Activated T-cell treated with anti-CD3 and anti-CD28 coated beads for 48 hours (primary cell): ENCODE results near the gene TMEM150C.
"Not testable (repeated sequence)": the region's sequence is repeated elsewhere in the genome, so short reads cannot be mapped to it uniquely, and the experiment has no call there.

Experiments used
- DNase-seq: peaks from one replicate; pipeline ENCODE4 v3.0.0-alpha.2; 2020; ENCODE audit warnings: low read depth

The TMEM150C gene

GRCh38 chr4:82515705-82516104 is 46.1 kb downstream of the TMEM150C start:
- no peak for DNase-seq

GRCh38 chr4:82513382-82513781 is 48.4 kb downstream of the TMEM150C start:
- DNase-seq = no peak

GRCh38 chr4:82510216-82510615 is 51.6 kb downstream of the TMEM150C start:
- DNase-seq = no peak

DNA sequence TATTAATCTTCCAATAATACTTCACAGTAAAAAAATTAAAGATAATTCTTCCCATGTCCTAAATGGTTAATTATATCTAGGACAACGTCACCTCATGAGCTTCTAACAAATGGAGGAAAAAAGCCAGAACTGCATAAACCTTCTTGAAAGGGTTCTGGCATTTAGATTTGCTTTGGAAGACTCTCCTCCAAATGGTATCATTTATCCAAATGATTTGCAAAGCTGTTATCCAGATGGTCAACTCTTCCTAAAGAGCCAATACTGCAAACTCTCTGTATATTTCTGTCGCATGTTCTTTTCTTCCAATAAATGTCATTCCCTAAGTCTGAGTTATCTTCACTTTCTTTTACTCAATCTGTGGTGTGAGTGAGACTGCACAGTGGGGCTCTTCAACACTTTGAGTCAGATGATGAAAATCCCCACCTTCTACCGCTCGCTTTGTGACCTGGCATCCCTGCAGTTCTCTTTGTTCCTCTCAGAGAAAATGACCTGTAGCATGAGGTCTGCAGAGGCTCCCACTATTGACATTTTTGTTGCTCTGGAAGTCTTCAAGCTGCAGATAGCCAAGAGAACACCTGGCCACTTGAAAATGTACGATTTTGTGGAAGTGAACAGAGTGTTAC is 52.9 kb downstream of the TMEM150C start:
- no peak for DNase-seq

DNA sequence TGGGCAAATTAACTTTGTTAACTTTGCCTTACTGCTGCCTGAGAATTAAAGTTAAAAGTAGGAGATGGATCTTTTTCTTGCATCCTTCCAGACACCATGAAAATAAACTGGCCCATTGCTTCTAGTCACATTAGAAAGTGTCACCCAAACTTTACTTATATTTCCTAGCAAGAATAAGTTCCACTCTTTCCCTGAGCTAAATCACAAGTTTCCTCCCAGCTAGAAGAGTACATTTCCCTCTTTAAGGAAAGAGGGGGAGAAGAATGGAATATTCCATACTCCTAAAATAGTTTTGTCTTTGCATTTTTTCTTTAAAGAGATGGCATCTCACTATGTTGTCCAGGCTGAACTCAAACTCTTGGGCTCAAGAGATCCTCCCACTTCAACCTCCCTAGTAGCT is 53.8 kb downstream of the TMEM150C start:
- no peak for DNase-seq

GRCh38 chr4:82501154-82501442 is 60.7 kb downstream of the TMEM150C start:
- no peak for DNase-seq

GRCh38 chr4:82500435-82501153 is 61.2 kb downstream of the TMEM150C start:
- no peak for DNase-seq

GRCh38 chr4:82499738-82500434 is 61.9 kb downstream of the TMEM150C start:
- no peak for DNase-seq

- DNase-seq = no peak
These were observed 65.4 kb downstream of the TMEM150C start for GRCh38 chr4:82496349-82496748.

- no peak for DNase-seq
These were observed 66.1 kb downstream of the TMEM150C start for GRCh38 chr4:82495666-82496065.

DNA sequence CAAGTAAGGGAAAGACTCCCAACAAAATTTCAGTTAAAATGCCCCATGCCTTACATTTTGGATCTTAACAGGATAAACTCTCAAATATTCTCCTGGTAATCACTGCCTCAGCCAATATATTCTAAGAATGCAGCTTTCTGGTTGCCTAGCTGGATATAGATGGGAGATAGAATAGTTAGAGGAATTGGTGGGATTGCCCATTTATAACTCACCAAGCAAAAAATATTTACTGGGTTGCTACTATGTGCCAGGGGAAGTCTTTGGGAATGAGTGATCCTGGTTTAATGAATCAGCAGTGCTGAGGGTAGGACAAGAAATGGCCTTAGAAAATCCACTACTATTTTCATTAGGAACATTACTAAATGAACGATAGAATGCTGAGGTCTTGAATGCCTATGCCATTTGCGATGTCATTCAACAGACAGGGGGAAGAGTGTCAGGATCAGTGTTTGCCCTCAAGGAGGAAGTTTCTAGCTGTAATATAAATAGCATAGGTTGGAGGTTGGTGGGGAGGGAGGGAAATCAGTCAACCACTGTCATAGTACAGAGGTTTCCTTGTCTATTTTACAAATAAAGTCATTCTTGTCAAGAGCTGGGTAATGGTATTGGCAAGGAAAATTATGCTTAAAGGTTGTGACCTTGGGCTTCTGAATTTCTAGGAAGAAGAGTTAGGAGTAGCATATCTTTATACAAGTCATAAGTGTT is 67.9 kb downstream of the TMEM150C start:
- DNase-seq = no peak

DNA sequence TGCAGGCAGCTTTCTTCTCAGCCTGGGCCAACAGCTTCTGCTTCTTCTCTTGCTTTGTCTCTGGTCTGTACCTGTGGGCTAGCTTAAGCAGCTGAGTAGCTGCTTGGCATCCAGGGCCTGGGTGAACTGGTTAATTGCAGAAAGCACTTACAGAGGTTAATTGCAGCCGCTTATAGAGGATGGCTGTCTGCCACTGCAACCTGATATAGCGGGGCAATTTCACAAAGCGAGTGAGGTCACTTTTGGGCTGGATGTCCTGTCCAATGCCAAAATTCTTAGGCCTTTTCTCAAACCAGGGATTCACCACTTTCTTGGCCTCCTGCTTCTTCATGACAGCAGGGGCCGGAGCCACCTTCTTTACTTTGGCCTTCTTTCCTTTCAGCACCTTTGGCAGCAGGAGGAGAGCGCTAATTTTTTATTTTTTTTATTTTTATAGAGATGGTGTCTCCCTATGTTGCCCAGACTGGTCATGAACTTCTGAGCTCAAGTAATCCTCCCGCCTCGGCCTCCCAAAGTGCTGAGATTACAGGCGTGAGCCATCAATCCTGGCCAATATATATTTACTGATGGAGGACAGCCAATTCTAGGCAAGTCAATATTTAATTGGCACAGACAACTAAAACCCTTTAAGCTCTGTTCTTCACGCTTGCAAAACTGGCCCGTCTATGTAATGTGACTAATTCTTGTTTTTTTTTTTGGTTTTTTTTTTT is 70.4 kb downstream of the TMEM150C start:
- DNase-seq = no peak

- DNase-seq = no peak
These were observed 71.8 kb downstream of the TMEM150C start for GRCh38 chr4:82489987-82490386.

DNA sequence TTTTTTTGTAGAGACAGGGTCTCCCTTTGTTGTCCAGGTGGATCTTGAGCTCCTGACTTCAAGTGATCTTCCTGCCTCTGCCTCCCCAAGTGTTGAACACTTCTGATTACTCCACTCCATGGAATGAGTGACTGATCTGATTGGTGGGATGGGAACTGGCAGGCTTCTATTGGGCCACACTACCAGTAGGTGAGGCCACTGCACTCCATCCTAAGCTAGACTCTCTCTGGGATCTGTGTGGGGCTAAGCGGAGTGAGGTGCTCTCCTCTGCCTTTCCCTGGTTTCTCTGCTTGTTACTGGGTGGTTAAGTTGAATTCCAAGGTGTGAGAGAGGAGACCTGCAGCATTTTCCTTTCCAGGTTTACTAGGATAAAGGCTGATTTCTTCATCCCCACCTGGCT is 72.7 kb downstream of the TMEM150C start:
- no peak for DNase-seq

- DNase-seq = no peak
These were observed 76.6 kb downstream of the TMEM150C start for GRCh38 chr4:82484996-82485783.

DNA sequence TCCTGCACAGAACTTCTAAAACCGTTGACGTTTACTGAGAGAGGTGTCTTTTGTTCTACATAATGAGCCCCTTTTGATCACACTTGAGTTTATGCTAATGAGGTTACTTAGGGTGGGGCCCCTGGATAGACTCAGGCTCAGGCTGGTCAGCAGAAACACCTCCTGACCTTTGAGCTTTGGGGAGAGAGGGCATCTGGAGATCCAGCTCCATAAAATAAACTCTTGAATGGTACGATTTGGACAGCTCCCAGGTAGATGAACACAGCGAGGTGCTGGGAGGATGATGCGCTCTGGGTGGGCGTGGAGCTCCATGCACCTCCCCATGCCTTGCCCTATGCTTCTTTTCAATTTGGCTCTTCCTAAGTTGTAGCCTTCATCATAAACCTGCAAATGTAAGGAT is 79.4 kb downstream of the TMEM150C start:
- DNase-seq = no peak

- no peak for DNase-seq
These were observed 80.3 kb downstream of the TMEM150C start for GRCh38 chr4:82481506-82481840.

- DNase-seq = no peak
These were observed 80.8 kb downstream of the TMEM150C start for GRCh38 chr4:82480771-82481505.

GRCh38 chr4:82479562-82479961 is 82.2 kb downstream of the TMEM150C start:
- no peak for DNase-seq

- DNase-seq = not testable (repeated sequence)
These were observed 84.3 kb downstream of the TMEM150C start for GRCh38 chr4:82477469-82477868.

DNA sequence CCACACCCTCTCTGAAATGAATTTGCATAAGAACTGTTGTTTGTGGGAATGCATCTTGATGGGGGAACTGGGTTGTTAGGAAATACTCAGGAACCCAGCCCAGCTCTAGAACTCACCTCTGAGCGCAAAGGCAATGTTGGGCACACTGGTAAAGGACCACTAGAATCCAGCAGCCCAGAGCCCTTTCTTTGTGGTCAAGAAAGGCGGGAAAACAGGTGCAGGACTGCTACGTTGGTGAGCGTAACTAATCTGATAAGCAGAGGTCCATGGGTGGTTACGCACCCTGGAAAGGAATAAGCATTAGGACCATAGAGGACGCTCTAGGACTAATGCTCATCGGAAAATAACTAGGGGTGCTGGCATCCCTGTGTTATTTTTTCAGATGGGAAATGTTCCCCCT is 85.9 kb downstream of the TMEM150C start:
- not testable (repeated sequence) for DNase-seq
